Measurements from ENCODE around the gene OSTN.

Gene OSTN

DNA sequence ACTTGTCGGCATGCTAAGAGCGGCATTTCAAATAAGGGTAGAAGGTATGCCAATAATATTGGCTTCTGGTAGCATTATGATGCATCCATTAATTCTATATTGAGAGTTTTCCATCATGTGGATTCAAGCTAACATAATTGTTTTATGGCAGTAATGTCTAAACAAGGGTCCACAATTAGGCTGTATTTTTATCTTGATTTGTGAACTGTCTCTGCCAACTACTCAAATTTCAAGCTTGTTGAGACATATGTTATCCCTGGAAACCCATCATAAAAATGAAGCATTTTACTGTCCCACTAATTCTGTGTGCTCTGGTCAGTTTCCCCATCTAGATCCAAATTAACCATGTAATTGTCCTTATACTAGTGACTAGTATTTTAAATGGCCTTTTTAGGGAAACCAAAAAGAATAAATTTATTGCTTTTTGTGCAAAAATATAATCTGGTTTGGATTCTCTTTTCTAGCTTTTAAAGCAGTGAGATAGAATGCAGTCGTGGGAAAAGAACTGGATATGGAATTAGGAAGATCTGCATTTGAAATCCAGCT is 1.2 kb upstream of the OSTN start:
- TF ChIP-seq, protein P1, sequence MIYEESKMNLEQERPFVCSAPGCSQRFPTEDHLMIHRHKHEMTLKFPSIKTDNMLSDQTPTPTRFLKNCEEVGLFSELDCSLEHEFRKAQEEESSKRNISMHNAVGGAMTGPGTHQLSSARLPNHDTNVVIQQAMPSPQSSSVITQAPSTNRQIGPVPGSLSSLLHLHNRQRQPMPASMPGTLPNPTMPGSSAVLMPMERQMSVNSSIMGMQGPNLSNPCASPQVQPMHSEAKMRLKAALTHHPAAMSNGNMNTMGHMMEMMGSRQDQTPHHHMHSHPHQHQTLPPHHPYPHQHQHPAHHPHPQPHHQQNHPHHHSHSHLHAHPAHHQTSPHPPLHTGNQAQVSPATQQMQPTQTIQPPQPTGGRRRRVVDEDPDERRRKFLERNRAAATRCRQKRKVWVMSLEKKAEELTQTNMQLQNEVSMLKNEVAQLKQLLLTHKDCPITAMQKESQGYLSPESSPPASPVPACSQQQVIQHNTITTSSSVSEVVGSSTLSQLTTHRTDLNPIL (CRISPR knock-in tag; IDR thresholded peaks at IDR 0.05; ENCODE audit: low read depth): no peak
- TF ChIP-seq, protein P2, sequence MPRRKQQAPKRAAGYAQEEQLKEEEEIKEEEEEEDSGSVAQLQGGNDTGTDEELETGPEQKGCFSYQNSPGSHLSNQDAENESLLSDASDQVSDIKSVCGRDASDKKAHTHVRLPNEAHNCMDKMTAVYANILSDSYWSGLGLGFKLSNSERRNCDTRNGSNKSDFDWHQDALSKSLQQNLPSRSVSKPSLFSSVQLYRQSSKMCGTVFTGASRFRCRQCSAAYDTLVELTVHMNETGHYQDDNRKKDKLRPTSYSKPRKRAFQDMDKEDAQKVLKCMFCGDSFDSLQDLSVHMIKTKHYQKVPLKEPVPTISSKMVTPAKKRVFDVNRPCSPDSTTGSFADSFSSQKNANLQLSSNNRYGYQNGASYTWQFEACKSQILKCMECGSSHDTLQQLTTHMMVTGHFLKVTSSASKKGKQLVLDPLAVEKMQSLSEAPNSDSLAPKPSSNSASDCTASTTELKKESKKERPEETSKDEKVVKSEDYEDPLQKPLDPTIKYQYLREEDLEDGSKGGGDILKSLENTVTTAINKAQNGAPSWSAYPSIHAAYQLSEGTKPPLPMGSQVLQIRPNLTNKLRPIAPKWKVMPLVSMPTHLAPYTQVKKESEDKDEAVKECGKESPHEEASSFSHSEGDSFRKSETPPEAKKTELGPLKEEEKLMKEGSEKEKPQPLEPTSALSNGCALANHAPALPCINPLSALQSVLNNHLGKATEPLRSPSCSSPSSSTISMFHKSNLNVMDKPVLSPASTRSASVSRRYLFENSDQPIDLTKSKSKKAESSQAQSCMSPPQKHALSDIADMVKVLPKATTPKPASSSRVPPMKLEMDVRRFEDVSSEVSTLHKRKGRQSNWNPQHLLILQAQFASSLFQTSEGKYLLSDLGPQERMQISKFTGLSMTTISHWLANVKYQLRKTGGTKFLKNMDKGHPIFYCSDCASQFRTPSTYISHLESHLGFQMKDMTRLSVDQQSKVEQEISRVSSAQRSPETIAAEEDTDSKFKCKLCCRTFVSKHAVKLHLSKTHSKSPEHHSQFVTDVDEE (CRISPR knock-in tag; IDR thresholded peaks at IDR 0.05): no peak
- no peak for TF ChIP-seq ZNF565 (CRISPR knock-in tag; conservative IDR thresholded peaks at IDR 0.05; ENCODE audit: low read depth)
- no peak for TF ChIP-seq ZC3H10 (CRISPR knock-in tag; IDR thresholded peaks at IDR 0.05)
- TF ChIP-seq, protein P3, sequence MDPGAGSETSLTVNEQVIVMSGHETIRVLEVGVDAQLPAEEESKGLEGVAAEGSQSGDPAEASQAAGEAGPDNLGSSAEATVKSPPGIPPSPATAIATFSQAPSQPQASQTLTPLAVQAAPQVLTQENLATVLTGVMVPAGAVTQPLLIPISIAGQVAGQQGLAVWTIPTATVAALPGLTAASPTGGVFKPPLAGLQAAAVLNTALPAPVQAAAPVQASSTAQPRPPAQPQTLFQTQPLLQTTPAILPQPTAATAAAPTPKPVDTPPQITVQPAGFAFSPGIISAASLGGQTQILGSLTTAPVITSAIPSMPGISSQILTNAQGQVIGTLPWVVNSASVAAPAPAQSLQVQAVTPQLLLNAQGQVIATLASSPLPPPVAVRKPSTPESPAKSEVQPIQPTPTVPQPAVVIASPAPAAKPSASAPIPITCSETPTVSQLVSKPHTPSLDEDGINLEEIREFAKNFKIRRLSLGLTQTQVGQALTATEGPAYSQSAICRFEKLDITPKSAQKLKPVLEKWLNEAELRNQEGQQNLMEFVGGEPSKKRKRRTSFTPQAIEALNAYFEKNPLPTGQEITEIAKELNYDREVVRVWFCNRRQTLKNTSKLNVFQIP (CRISPR knock-in tag; IDR thresholded peaks at IDR 0.05; ENCODE audit: borderline replicate concordance, low read depth): no peak
- TF ChIP-seq ZNF8 (CRISPR knock-in tag; IDR thresholded peaks at IDR 0.05): no peak
- TF ChIP-seq SNAI2 (CRISPR knock-in tag; IDR thresholded peaks at IDR 0.05): no peak
- no peak for ATAC-seq

DNA sequence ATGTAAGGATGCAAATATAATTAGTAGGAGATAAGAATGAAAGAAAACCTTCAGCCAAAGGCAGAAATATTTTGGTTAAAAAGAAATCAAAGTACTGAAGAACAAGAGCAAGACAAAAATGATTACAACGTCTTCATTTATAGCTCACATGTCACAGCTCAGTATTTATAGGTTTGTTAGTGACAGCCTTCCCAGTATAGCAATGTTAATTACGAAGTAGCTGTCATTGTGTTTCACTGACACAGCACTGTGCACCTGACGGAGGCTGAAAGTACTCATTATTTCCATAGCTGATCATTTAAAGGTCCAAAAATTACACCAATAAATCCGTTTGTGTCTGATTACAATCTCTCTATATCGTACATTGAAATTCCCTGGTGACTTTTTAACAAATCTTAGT is 561 bp upstream of the OSTN start:
- TF ChIP-seq, protein P4, sequence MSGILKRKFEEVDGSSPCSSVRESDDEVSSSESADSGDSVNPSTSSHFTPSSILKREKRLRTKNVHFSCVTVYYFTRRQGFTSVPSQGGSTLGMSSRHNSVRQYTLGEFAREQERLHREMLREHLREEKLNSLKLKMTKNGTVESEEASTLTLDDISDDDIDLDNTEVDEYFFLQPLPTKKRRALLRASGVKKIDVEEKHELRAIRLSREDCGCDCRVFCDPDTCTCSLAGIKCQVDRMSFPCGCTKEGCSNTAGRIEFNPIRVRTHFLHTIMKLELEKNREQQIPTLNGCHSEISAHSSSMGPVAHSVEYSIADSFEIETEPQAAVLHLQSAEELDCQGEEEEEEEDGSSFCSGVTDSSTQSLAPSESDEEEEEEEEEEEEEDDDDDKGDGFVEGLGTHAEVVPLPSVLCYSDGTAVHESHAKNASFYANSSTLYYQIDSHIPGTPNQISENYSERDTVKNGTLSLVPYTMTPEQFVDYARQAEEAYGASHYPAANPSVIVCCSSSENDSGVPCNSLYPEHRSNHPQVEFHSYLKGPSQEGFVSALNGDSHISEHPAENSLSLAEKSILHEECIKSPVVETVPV (CRISPR knock-in tag; IDR thresholded peaks at IDR 0.05): no peak
- no peak for TF ChIP-seq ZC3H10 (CRISPR knock-in tag; IDR thresholded peaks at IDR 0.05)
- TF ChIP-seq ZFP30 (CRISPR knock-in tag; IDR thresholded peaks at IDR 0.05): no peak
- no peak for TF ChIP-seq TOX (CRISPR knock-in tag; IDR thresholded peaks at IDR 0.05; ENCODE audit: borderline replicate concordance)
- no peak for TF ChIP-seq ARNTL (CRISPR knock-in tag; IDR thresholded peaks at IDR 0.05; ENCODE audit: borderline replicate concordance, low read depth)
- TF ChIP-seq ZNF70 (CRISPR knock-in tag; IDR thresholded peaks at IDR 0.05): no peak
- no peak for TF ChIP-seq ZNF8 (CRISPR knock-in tag; IDR thresholded peaks at IDR 0.05)
- TF ChIP-seq BACH2 (CRISPR knock-in tag; IDR thresholded peaks at IDR 0.05; ENCODE audit: borderline replicate concordance): no peak
- no peak for TF ChIP-seq ZFP3 (CRISPR knock-in tag; IDR thresholded peaks at IDR 0.05)
- TF ChIP-seq TCF4 (CRISPR knock-in tag; IDR thresholded peaks at IDR 0.05; ENCODE audit: borderline replicate concordance): no peak
- no peak for TF ChIP-seq OSR1 (CRISPR knock-in tag; IDR thresholded peaks at IDR 0.05)
- TF ChIP-seq ISL1 (CRISPR knock-in tag; IDR thresholded peaks at IDR 0.05): no peak
- TF ChIP-seq GLIS3 (CRISPR knock-in tag; IDR thresholded peaks at IDR 0.05): no peak
- no peak for TF ChIP-seq ESRRG (CRISPR knock-in tag; IDR thresholded peaks at IDR 0.05)
- no peak for TF ChIP-seq PPARA (CRISPR knock-in tag; IDR thresholded peaks at IDR 0.05; ENCODE audit: borderline replicate concordance)
- TF ChIP-seq, protein P5, sequence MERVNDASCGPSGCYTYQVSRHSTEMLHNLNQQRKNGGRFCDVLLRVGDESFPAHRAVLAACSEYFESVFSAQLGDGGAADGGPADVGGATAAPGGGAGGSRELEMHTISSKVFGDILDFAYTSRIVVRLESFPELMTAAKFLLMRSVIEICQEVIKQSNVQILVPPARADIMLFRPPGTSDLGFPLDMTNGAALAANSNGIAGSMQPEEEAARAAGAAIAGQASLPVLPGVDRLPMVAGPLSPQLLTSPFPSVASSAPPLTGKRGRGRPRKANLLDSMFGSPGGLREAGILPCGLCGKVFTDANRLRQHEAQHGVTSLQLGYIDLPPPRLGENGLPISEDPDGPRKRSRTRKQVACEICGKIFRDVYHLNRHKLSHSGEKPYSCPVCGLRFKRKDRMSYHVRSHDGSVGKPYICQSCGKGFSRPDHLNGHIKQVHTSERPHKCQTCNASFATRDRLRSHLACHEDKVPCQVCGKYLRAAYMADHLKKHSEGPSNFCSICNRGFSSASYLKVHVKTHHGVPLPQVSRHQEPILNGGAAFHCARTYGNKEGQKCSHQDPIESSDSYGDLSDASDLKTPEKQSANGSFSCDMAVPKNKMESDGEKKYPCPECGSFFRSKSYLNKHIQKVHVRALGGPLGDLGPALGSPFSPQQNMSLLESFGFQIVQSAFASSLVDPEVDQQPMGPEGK (CRISPR knock-in tag; IDR thresholded peaks at IDR 0.05; ENCODE audit: borderline replicate concordance): no peak
- TF ChIP-seq, protein P1 (CRISPR knock-in tag; IDR thresholded peaks at IDR 0.05; ENCODE audit: low read depth): no peak
- no peak for ATAC-seq

All from SK-N-SH treated with all-trans-retinoic acid at 6 μM for 48 hours (cell line).